WTC11 (cell line): Measurements from ENCODE around the gene CRIP1. TPM values are rescaled to one million over a fixed set of nuclear protein-coding genes. Genes with fewer than 3 reads are reported as not detected.

ENCODE experiments used
- ATAC-seq: fragments of 200-7000 bp; cut with Tn5 transposase; 2 replicates; pipeline ENCODE4 v1.10.0; 2021; ENCODE audit warnings: mild to moderate bottlenecking, moderate library complexity
- CTCF ChIA-PET: fragments of 300-600 bp; sonication (Branson Sonifier 250); formaldehyde crosslinking; loops from one replicate; lab custom pipeline; 2021; ENCODE audit warnings: antibody characterized with exemption; lab: Charles Lee
- POLR2A ChIA-PET: fragments of 350-600 bp; sonication (Branson Sonifier 250); formaldehyde crosslinking; loops from one replicate; lab custom pipeline; 2021; ENCODE audit warnings: antibody characterized with exemption; lab: Charles Lee
- DNase-seq: peaks from one replicate; pipeline ENCODE4 v3.0.0; 2021; ENCODE audit warnings: low spot score
- H3K27ac Mint-ChIP-seq: 2 replicates; pipeline ENCODE4 v1.8.0; 2021; ENCODE audit warnings: mixed read lengths
- H3K27me3 Mint-ChIP-seq: 2 replicates; pipeline ENCODE4 v1.8.0; 2021; ENCODE audit warnings: low read depth, mild to moderate bottlenecking, moderate library complexity, mixed read lengths
- H3K36me3 Mint-ChIP-seq: 2 replicates; pipeline ENCODE4 v1.8.0; 2021; ENCODE audit warnings: mixed read lengths
- H3K4me1 Mint-ChIP-seq: 2 replicates; pipeline ENCODE4 v1.8.0; 2022; ENCODE audit warnings: mixed read lengths
- H3K4me3 Mint-ChIP-seq: 2 replicates; pipeline ENCODE4 v1.8.0; 2021; ENCODE audit warnings: mild to moderate bottlenecking, moderate library complexity, mixed read lengths
- H3K9me3 Mint-ChIP-seq: 2 replicates; pipeline ENCODE4 v1.8.0; 2021; ENCODE audit warnings: mixed read lengths
- ATF1 ChIP-seq: sonication (generic); formaldehyde crosslinking; IDR thresholded peaks from 2 replicates; pipeline ENCODE4 v1.8.1; 2023; ENCODE audit warnings: mild to moderate bottlenecking, moderate library complexity, missing genetic modification reagents
- E2F4 ChIP-seq: sonication (generic); formaldehyde crosslinking; IDR thresholded peaks from 2 replicates; pipeline ENCODE4 v1.8.1; 2022; ENCODE audit warnings: low read depth, mild to moderate bottlenecking, moderate library complexity, missing genetic modification reagents, borderline replicate concordance
- FOXP4 ChIP-seq: sonication (generic); formaldehyde crosslinking; IDR thresholded peaks from 2 replicates; pipeline ENCODE4 v1.8.0; 2022; ENCODE audit warnings: mild to moderate bottlenecking, missing genetic modification reagents
- IRF2 ChIP-seq: sonication (generic); formaldehyde crosslinking; IDR thresholded peaks from 2 replicates; pipeline ENCODE4 v1.8.0; 2022; ENCODE audit warnings: low read depth, missing genetic modification reagents, borderline replicate concordance
- NFATC4 ChIP-seq: fragments of 250-450 bp; sonication (Bioruptor Pico); IDR thresholded peaks from 2 replicates; pipeline ENCODE4 v1.9.0; 2021; ENCODE audit warnings: mild to moderate bottlenecking
- RELA ChIP-seq: sonication (generic); formaldehyde crosslinking; IDR thresholded peaks from 2 replicates; pipeline ENCODE4 v1.8.1; 2022; ENCODE audit warnings: missing genetic modification reagents, mild to moderate bottlenecking, borderline replicate concordance
- SMAD3 ChIP-seq: sonication (generic); formaldehyde crosslinking; IDR thresholded peaks from 2 replicates; pipeline ENCODE4 v1.8.0; 2022; ENCODE audit warnings: missing genetic modification reagents, mild to moderate bottlenecking, borderline replicate concordance
- STAT6 ChIP-seq: sonication (generic); formaldehyde crosslinking; conservative IDR thresholded peaks from 2 replicates; pipeline ENCODE4 v1.8.1; 2023; ENCODE audit warnings: mild to moderate bottlenecking, low read depth, missing genetic modification reagents, moderate library complexity
- TP53 ChIP-seq: sonication (generic); formaldehyde crosslinking; IDR thresholded peaks from 2 replicates; pipeline ENCODE4 v1.8.1; 2023; ENCODE audit warnings: mild to moderate bottlenecking, missing genetic modification reagents
- USF2 ChIP-seq: sonication (generic); formaldehyde crosslinking; IDR thresholded peaks from 2 replicates; pipeline ENCODE4 v1.8.1; 2023; ENCODE audit warnings: mild to moderate bottlenecking, missing genetic modification reagents, moderate library complexity
- ZNF263 ChIP-seq: sonication (generic); formaldehyde crosslinking; IDR thresholded peaks from 2 replicates; pipeline ENCODE4 v1.8.1; 2022; ENCODE audit warnings: low read depth, mild to moderate bottlenecking, moderate library complexity, missing genetic modification reagents
- total RNA-seq: library from RNA; stranded (reverse); gene quantifications from 3 replicates; pipeline ENCODE4 v1.2.3, GENCODE V29; 2021
- TF ChIP-seq, protein P1 (sequence below): sonication (generic); formaldehyde crosslinking; IDR thresholded peaks from 2 replicates; pipeline ENCODE4 v1.8.1; 2023; ENCODE audit warnings: mild to moderate bottlenecking, missing genetic modification reagents, moderate library complexity
- TF ChIP-seq, protein P2 (sequence below): fragments of 200-600 bp; IDR thresholded peaks from 2 replicates; pipeline ENCODE4 v1.8.0; 2022; ENCODE audit warnings: antibody characterized with exemption
- TF ChIP-seq, protein P3 (sequence below): sonication (generic); formaldehyde crosslinking; IDR thresholded peaks from 2 replicates; pipeline ENCODE4 v1.8.1; 2022; ENCODE audit warnings: missing genetic modification reagents, borderline replicate concordance
- TF ChIP-seq, protein P4 (sequence below): sonication (generic); formaldehyde crosslinking; conservative IDR thresholded peaks from 2 replicates; pipeline ENCODE4 v1.8.1; 2022; ENCODE audit warnings: mild to moderate bottlenecking, missing genetic modification reagents

The CRIP1 gene
- total RNA-seq, 1 experiment from 2014 or later: 9.0 TPM

DNA sequence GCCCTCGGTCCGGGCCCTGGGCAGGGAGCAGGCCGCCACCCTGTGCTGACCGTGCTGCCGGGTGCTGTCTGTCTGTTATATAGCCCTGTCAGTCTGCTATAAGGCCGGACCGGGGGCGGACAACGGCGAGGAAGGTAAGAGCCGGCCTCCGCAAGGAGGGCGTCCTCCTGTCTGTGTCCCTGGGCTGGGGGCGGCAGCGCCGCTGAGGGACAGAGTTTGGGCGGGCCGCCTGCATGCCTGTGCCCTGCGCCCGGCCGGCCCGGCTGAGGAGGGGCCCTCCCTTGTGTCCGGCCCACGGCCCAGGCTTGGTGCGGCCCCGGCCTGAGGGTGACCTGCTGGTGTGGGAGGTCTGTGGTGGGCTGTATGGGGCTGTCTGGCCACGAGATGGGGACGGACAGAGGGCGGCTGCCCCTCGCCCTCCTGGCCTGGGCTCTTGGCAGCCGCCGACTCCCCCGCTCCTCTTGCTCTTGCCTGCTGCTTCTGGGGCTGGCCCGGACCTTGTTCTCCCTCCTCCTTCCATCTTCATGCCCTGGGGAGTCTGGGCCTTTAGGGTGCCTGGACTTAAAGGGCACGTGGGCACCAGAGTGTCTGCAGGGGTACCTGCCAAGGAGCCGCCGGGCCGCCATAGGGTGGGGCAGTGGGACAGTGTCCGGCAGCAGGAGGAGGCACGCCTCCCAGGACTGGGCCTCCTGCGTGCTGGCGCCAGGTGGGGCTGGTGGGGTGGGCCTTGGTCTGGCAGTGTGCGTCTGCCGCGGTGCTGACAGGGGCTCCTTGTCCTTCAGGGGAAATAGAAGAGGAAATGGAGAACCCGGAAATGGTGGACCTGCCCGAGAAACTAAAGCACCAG is 37.2 kb upstream of the CRIP1 start:
- Mint-ChIP-seq H3K36me3 (peaks cover 27% of the 10 kb centered on the region), H3K27me3 (no peaks in the 10 kb centered on the region), H3K4me1 (no peaks in the 10 kb centered on the region), H3K4me3 (no peak overlapping the region), H3K27ac (no peak overlapping the region; the same call in 1 of the 2 replicates), H3K9me3 (no peaks in the 10 kb centered on the region)
- ChIA-PET POLR2A (no interaction called here), CTCF (no interaction called here)
- no peak for TF ChIP-seq ATF1 (CRISPR knock-in tag)
- no peak for TF ChIP-seq RELA (CRISPR knock-in tag)
- TF ChIP-seq, protein P1, sequence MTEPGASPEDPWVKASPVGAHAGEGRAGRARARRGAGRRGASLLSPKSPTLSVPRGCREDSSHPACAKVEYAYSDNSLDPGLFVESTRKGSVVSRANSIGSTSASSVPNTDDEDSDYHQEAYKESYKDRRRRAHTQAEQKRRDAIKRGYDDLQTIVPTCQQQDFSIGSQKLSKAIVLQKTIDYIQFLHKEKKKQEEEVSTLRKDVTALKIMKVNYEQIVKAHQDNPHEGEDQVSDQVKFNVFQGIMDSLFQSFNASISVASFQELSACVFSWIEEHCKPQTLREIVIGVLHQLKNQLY (CRISPR knock-in tag): no peak
- no peak for TF ChIP-seq STAT6 (CRISPR knock-in tag)
- TF ChIP-seq, protein P2, sequence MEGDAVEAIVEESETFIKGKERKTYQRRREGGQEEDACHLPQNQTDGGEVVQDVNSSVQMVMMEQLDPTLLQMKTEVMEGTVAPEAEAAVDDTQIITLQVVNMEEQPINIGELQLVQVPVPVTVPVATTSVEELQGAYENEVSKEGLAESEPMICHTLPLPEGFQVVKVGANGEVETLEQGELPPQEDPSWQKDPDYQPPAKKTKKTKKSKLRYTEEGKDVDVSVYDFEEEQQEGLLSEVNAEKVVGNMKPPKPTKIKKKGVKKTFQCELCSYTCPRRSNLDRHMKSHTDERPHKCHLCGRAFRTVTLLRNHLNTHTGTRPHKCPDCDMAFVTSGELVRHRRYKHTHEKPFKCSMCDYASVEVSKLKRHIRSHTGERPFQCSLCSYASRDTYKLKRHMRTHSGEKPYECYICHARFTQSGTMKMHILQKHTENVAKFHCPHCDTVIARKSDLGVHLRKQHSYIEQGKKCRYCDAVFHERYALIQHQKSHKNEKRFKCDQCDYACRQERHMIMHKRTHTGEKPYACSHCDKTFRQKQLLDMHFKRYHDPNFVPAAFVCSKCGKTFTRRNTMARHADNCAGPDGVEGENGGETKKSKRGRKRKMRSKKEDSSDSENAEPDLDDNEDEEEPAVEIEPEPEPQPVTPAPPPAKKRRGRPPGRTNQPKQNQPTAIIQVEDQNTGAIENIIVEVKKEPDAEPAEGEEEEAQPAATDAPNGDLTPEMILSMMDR: no peak
- TF ChIP-seq USF2: no peak
- TF ChIP-seq, protein P3, sequence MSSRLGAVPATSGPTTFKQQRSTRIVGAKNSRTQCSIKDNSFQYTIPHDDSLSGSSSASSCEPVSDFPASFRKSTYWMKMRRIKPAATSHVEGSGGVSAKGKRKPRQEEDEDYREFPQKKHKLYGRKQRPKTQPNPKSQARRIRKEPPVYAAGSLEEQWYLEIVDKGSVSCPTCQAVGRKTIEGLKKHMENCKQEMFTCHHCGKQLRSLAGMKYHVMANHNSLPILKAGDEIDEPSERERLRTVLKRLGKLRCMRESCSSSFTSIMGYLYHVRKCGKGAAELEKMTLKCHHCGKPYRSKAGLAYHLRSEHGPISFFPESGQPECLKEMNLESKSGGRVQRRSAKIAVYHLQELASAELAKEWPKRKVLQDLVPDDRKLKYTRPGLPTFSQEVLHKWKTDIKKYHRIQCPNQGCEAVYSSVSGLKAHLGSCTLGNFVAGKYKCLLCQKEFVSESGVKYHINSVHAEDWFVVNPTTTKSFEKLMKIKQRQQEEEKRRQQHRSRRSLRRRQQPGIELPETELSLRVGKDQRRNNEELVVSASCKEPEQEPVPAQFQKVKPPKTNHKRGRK (CRISPR knock-in tag): no peak
- no peak for TF ChIP-seq ZNF263 (CRISPR knock-in tag)
- no peak for TF ChIP-seq NFATC4 (CRISPR knock-in tag)
- TF ChIP-seq SMAD3 (CRISPR knock-in tag): no peak
- no peak for TF ChIP-seq E2F4 (CRISPR knock-in tag)
- TF ChIP-seq FOXP4 (CRISPR knock-in tag): no peak
- TF ChIP-seq, protein P4, sequence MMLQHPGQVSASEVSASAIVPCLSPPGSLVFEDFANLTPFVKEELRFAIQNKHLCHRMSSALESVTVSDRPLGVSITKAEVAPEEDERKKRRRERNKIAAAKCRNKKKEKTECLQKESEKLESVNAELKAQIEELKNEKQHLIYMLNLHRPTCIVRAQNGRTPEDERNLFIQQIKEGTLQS: no peak
- TF ChIP-seq IRF2 (CRISPR knock-in tag): no peak
- no peak for TF ChIP-seq TP53
- ATAC-seq: no peak
- DNase-seq: no peak
